B cell (primary cell): ENCODE data around the gene POC1B. TPM values are rescaled to one million over a fixed set of nuclear protein-coding genes. Genes with fewer than 3 reads are reported as not detected.
A peak's percentile ranks its signal among the peaks of the same experiment; 100 is the strongest.

Source experiments
- ATAC-seq: fragments of 200-7000 bp; cut with Tn5 transposase; one replicate; pipeline ENCODE4 v1.10.0; 2021; ENCODE audit warnings: low read depth, mild to moderate bottlenecking, moderate number of reproducible peaks, moderate library complexity
- CTCF ChIA-PET: fragments of 350-600 bp; sonication (Branson Sonifier 250); formaldehyde crosslinking; loops from one replicate; lab custom pipeline; 2021; ENCODE audit warnings: antibody characterized with exemption, inconsistent platforms; lab: Charles Lee
- POLR2A ChIA-PET: fragments of 350-600 bp; sonication (Branson Sonifier 250); formaldehyde crosslinking; loops from one replicate; lab custom pipeline; 2021; ENCODE audit warnings: antibody characterized with exemption; lab: Charles Lee
- DNase-seq: peaks from one replicate; pipeline ENCODE4 v3.0.0; 2013
- H2AFZ ChIP-seq: 2 replicates; pipeline ENCODE4 v1.6.1; 2012; ENCODE audit warnings: mild to moderate bottlenecking, low read depth, low read length; ENCODE audit not compliant: insufficient read depth, poor library complexity, severe bottlenecking
- H3K27ac ChIP-seq, 2 donors: 1 replicate in 1 of 2; 2 replicates in 1 of 2; pipeline ENCODE4 v1.5.1; 2012 to 2013; ENCODE audit warnings: low read length in 2 of 2, mild to moderate bottlenecking in 2 of 2, moderate library complexity in 1 of 2
- H3K27me3 ChIP-seq, 4 experiments: fragments of 200-600 bp in 1 of 4; sonication (generic) in 1 of 4; replicated peaks in 1 of 4; 1 replicate in 2 of 4; 2 replicates in 2 of 4; pipeline versions ENCODE4 v1.6.1 to v1.7.0; 2013 to 2016; ENCODE audit warnings: low read length in 3 of 4, mild to moderate bottlenecking in 2 of 4, mixed read lengths in 1 of 4, moderate library complexity in 1 of 4; ENCODE audit not compliant: insufficient read depth in 4 of 4, control insufficient read depth in 3 of 4; ENCODE audit errors: control extremely low read depth in 1 of 4
- H3K36me3 ChIP-seq, 2 experiments: replicated peaks in 1 of 2; 1 replicate in 1 of 2; 2 replicates in 1 of 2; pipeline versions ENCODE4 v1.6.1 to v1.7.1; 2013; ENCODE audit warnings: low read length in 1 of 2; ENCODE audit not compliant: insufficient read depth in 2 of 2, control insufficient read depth in 1 of 2; ENCODE audit errors: control extremely low read depth in 1 of 2, extremely low read depth in 1 of 2
- H3K4me1 ChIP-seq, 2 donors: fragments of 200-600 bp in 1 of 2; sonication (generic) in 1 of 2; 1 replicate in 1 of 2; 2 replicates in 1 of 2; pipeline versions ENCODE4 v1.5.1 to v1.6.1; 2013 to 2017; ENCODE audit warnings: low read length in 2 of 2; ENCODE audit not compliant: control insufficient read depth in 2 of 2, insufficient read depth in 2 of 2
- H3K4me2 ChIP-seq: replicated peaks from 2 replicates; pipeline ENCODE3; 2012; ENCODE audit warnings: mild to moderate bottlenecking, low read depth, low read length; ENCODE audit not compliant: poor library complexity, severe bottlenecking
- H3K4me3 ChIP-seq, 5 experiments: fragments of 200-600 bp in 1 of 5; sonication (generic) in 1 of 5; 1 replicate in 3 of 5; 2 replicates in 2 of 5; pipeline versions ENCODE4 v1.5.1 to v1.7.0; 2011 to 2016; ENCODE audit warnings: low read length in 4 of 5, mild to moderate bottlenecking in 4 of 5, low read depth in 2 of 5, control low read depth in 1 of 5, moderate library complexity in 1 of 5; ENCODE audit not compliant: insufficient read depth in 1 of 5; ENCODE audit errors: control extremely low read depth in 1 of 5, extremely low read depth in 1 of 5
- H3K79me2 ChIP-seq: fragments of 200-600 bp; sonication (generic); one replicate; pipeline ENCODE4 v1.6.0; 2016; ENCODE audit warnings: low read length; ENCODE audit not compliant: control insufficient read depth, insufficient read depth
- H3K9ac ChIP-seq: fragments of 200-600 bp; sonication (generic); 2 replicates; pipeline ENCODE4 v1.6.1; 2017; ENCODE audit warnings: mild to moderate bottlenecking, low read length, moderate library complexity
- H3K9me3 ChIP-seq, 3 donors: one replicate each; pipeline versions ENCODE4 v1.6.1 to v1.7.1; 2013; ENCODE audit warnings: low read length in 2 of 3; ENCODE audit not compliant: control insufficient read depth in 2 of 3, insufficient read depth in 1 of 3; ENCODE audit errors: control extremely low read depth in 1 of 3
- H4K20me1 ChIP-seq: 2 replicates; pipeline ENCODE4 v1.6.0; 2012; ENCODE audit warnings: mild to moderate bottlenecking, low read length; ENCODE audit not compliant: insufficient read depth, control insufficient read depth, poor library complexity, severe bottlenecking
- H3K27ac Mint-ChIP-seq: one replicate; pipeline ENCODE4 v1.8.0; 2021; ENCODE audit warnings: mixed read lengths
- H3K27me3 Mint-ChIP-seq: one replicate; pipeline ENCODE4 v1.8.0; 2021; ENCODE audit warnings: mixed read lengths
- H3K4me1 Mint-ChIP-seq: one replicate; pipeline ENCODE4 v1.8.0; 2021; ENCODE audit warnings: mixed read lengths
- H3K4me3 Mint-ChIP-seq: one replicate; pipeline ENCODE4 v1.8.0; 2021; ENCODE audit warnings: mixed read lengths
- H3K9me3 Mint-ChIP-seq: one replicate; pipeline ENCODE4 v1.8.0; 2022; ENCODE audit warnings: mixed read lengths; ENCODE audit not compliant: insufficient read depth
- EZH2 ChIP-seq: IDR thresholded peaks from 2 replicates; pipeline ENCODE4 v1.6.1; 2012; ENCODE audit warnings: borderline replicate concordance, low read depth, mild to moderate bottlenecking, moderate library complexity, low read length; ENCODE audit not compliant: insufficient read depth, poor library complexity, severe bottlenecking
- WGBS: methylation state at CpG from one replicate; pipeline ENCODE4 v1.1.5; 2013; ENCODE audit warnings: missing lambda C conversion rate; ENCODE audit not compliant: insufficient coverage; 5-methylcytosine and 5-hydroxymethylcytosine counted together
- intact Hi-C: fragments of 100-400 bp; cut with micrococcal nuclease; formaldehyde crosslinking; loops from one replicate; pipeline ENCODE4 v1.10.0; 2022
- polyA plus RNA-seq: library from polyadenylated mRNA; depleted of rRNA; stranded (reverse); fragments of >200 nt; gene quantifications from 2 replicates; pipeline ENCODE4 v1.2.3, GENCODE V29; 2012
- total RNA-seq, 2 donors: library from RNA; stranded (reverse); fragments of 120-200 nt in 1 of 2; gene quantifications; 1 replicate in 1 of 2; 2 replicates in 1 of 2; pipeline versions ENCODE4 v1.2.3 to v1.2.4, GENCODE V29; 2013 to 2022
- TF ChIP-seq, protein P1 (sequence below): fragments of 200-600 bp; IDR thresholded peaks from one replicate; pipeline ENCODE4 v1.8.0; 2022; ENCODE audit warnings: antibody characterized with exemption, mild to moderate bottlenecking

POC1B gene
- total and polyA plus RNA-seq, 2 donors (not counting 1 experiment from before 2014, with no cell fraction given), result 12.0 to 39.5 TPM

DNA sequence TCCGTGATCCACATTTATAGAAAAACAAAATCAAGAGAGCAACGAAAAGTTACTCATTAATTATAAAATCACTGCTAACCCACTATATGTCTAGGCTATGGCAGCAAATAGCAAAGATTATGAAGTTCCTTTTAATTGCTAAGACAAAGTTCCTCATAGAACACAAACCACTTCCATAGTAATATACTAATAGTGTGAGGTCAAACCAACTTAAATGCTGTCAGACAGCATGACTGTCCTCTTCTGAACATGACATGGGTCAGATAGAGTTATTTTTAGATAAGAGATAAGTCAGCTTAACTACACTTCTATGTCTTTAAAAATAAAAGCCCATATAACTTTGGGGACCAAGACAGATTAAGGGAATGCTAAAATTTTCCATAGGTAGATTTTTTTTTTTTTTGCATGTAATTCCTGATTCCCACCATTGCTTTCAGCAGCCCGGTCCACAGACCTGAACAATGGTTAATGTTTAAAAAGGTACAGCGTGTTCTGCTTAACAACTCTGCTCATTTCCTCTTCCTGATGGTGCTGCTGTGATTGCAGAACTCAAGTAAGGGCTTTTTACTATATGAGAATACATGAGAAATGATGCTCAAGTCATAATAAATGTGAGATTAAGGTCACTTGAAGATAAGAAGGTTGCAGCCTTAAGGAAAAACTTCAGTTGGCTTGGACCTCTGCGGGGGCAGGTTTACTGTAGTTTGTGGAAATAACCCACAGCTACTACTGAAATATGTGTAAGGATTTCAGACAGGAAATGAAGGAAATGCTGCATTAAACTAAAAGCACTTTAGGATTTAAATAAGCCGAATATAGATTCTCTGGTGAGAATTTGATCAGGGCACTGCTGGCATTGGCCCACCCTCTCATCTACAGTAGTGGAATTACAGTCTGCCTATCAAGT, 135.8 kb downstream of the POC1B start:
- ChIA-PET POLR2A (no interaction called here), CTCF (no interaction called here)
- H3K27me3 Mint-ChIP-seq, result no peaks in the 10 kb centered on the region
- peaks cover 10 to 11% of the 10 kb centered on the region in 2 donors for H3K4me1 ChIP-seq
- TF ChIP-seq, protein P1, sequence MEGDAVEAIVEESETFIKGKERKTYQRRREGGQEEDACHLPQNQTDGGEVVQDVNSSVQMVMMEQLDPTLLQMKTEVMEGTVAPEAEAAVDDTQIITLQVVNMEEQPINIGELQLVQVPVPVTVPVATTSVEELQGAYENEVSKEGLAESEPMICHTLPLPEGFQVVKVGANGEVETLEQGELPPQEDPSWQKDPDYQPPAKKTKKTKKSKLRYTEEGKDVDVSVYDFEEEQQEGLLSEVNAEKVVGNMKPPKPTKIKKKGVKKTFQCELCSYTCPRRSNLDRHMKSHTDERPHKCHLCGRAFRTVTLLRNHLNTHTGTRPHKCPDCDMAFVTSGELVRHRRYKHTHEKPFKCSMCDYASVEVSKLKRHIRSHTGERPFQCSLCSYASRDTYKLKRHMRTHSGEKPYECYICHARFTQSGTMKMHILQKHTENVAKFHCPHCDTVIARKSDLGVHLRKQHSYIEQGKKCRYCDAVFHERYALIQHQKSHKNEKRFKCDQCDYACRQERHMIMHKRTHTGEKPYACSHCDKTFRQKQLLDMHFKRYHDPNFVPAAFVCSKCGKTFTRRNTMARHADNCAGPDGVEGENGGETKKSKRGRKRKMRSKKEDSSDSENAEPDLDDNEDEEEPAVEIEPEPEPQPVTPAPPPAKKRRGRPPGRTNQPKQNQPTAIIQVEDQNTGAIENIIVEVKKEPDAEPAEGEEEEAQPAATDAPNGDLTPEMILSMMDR, result no peak
- TF ChIP-seq EZH2, result no peak
- H3K27ac Mint-ChIP-seq, result no peak overlapping the region
- intact Hi-C loops, result no loop called here
- H3K9ac ChIP-seq, result peak overlapping the region; percentile 9
- DNase-seq (peak; percentile 11), ATAC-seq (no peak)
- no peak overlapping the region for H3K4me3 ChIP-seq
- 17% methylated on average over 2 of the region's 6 CpGs for WGBS
- H2AFZ ChIP-seq, result peak overlapping the region; percentile 39
- H3K4me3 Mint-ChIP-seq, result no peak overlapping the region
- no peaks in the 10 kb centered on the region for H3K27me3 ChIP-seq
- H4K20me1 ChIP-seq, result no peaks in the 10 kb centered on the region
- H3K79me2 ChIP-seq, result no peaks in the 10 kb centered on the region
- no peaks in the 10 kb centered on the region for H3K9me3 ChIP-seq
- no peaks in the 10 kb centered on the region for H3K9me3 Mint-ChIP-seq
- peaks cover 10% of the 10 kb centered on the region for H3K4me1 Mint-ChIP-seq
- peak overlapping the region; percentile 50 for H3K4me2 ChIP-seq
- no peaks in the 10 kb centered on the region for H3K36me3 ChIP-seq
- H3K27ac ChIP-seq, result no peak overlapping the region

DNA sequence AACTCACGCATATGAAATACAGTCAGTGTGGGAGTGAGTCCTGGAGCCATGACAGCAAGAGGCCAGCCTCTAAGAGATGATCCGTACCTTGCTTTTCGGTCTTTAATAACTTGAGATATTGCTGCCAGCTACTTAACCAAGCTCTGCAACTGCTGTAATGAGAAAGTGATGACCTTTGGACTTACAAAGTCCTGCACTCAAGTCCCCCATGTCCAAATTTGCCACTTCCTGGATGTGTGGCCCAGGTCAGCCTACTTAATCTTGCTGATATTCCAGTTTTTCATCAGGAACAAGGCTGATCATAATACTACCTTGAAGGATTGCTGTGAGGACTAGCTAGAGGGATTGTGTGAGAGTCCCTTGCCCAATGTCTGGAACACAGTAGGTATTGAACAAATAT, 139.7 kb downstream of the POC1B start:
- ATAC-seq, result no peak
- H4K20me1 ChIP-seq, result no peaks in the 10 kb centered on the region
- POLR2A ChIA-PET, result no interaction called here

More for the DNA sequence above, 139.7 kb downstream of the POC1B start:
- Mint-ChIP-seq H3K27ac (no peak overlapping the region), H3K4me3 (no peak overlapping the region), H3K27me3 (no peaks in the 10 kb centered on the region), H3K9me3 (no peaks in the 10 kb centered on the region), H3K4me1 (peaks cover 10% of the 10 kb centered on the region)
- 92% methylated on average over 3 of the region's 3 CpGs for WGBS
- H3K27me3 ChIP-seq, result no peaks in the 10 kb centered on the region
- H3K79me2 ChIP-seq, result no peaks in the 10 kb centered on the region
- intact Hi-C loops, result no loop called here
- H3K4me1 ChIP-seq, result peaks cover 10 to 11% of the 10 kb centered on the region in 2 donors
- no peak overlapping the region for H3K4me2 ChIP-seq
- TF ChIP-seq, protein P1, result no peak
- no peak for TF ChIP-seq EZH2
- no peaks in the 10 kb centered on the region for H3K36me3 ChIP-seq
- no peak overlapping the region for H3K27ac ChIP-seq
- H3K9ac ChIP-seq, result no peak overlapping the region
- no peak for DNase-seq
- CTCF ChIA-PET, result no interaction called here
- H3K9me3 ChIP-seq, result no peaks in the 10 kb centered on the region
- H3K4me3 ChIP-seq, result no peak overlapping the region
- no peak overlapping the region for H2AFZ ChIP-seq
